HG03045 (cell line): ENCODE data around the gene IL16.
"Not testable (repeated sequence)": the region's sequence is repeated elsewhere in the genome, so short reads cannot be mapped to it uniquely, and the experiment has no call there.

ENCODE experiments used
- ATAC-seq: cut with Tn5 transposase; IDR thresholded peaks from one replicate; pipeline ENCODE4 v1.9.1; 2021; ENCODE audit warnings: mild to moderate bottlenecking, moderate library complexity; ENCODE audit not compliant: unreplicated experiment

Gene IL16

GRCh38 chr15:81331600-81331999 lies 134.9 kb downstream of the IL16 start:
- ATAC-seq = no peak

- ATAC-seq = no peak
Measured at GRCh38 chr15:81332326-81332725, 135.6 kb downstream of the IL16 start.

- no peak for ATAC-seq
Measured at GRCh38 chr15:81333363-81333762, 136.7 kb downstream of the IL16 start.

- no peak for ATAC-seq
Measured at GRCh38 chr15:81334768-81335435, 138.2 kb downstream of the IL16 start.

- no peak for ATAC-seq
Measured at GRCh38 chr15:81335631-81336030, 139.0 kb downstream of the IL16 start.

- no peak for ATAC-seq
Measured at GRCh38 chr15:81336568-81336967, 139.9 kb downstream of the IL16 start.

- ATAC-seq = no peak
Measured at GRCh38 chr15:81337241-81337640, 140.6 kb downstream of the IL16 start.

- no peak for ATAC-seq
Measured at GRCh38 chr15:81337713-81338157, 141.1 kb downstream of the IL16 start.

GRCh38 chr15:81338170-81339007 lies 141.7 kb downstream of the IL16 start:
- no peak for ATAC-seq

GRCh38 chr15:81339321-81339720 lies 142.6 kb downstream of the IL16 start:
- no peak for ATAC-seq

GRCh38 chr15:81339851-81340250 lies 143.2 kb downstream of the IL16 start:
- no peak for ATAC-seq

- ATAC-seq = no peak
Measured at GRCh38 chr15:81341351-81341750, 144.7 kb downstream of the IL16 start.

GRCh38 chr15:81343371-81343770 lies 146.7 kb downstream of the IL16 start:
- no peak for ATAC-seq

GRCh38 chr15:81346611-81347010 lies 149.9 kb downstream of the IL16 start:
- ATAC-seq = no peak

GRCh38 chr15:81347910-81348309 lies 151.2 kb downstream of the IL16 start:
- ATAC-seq = no peak

- not testable (repeated sequence) for ATAC-seq
Measured at GRCh38 chr15:81348691-81349090, 152.0 kb downstream of the IL16 start.

GRCh38 chr15:81349271-81349670 lies 152.6 kb downstream of the IL16 start:
- ATAC-seq = no peak

GRCh38 chr15:81351651-81352050 lies 155.0 kb downstream of the IL16 start:
- ATAC-seq = no peak

GRCh38 chr15:81356252-81356651 lies 159.6 kb downstream of the IL16 start:
- no peak for ATAC-seq

- no peak for ATAC-seq
Measured at GRCh38 chr15:81357180-81357686, 160.6 kb downstream of the IL16 start.

GRCh38 chr15:81358248-81358647 lies 161.6 kb downstream of the IL16 start:
- no peak for ATAC-seq

GRCh38 chr15:81360491-81360890 lies 163.8 kb downstream of the IL16 start:
- no peak for ATAC-seq
